HepG2 (cell line): ENCODE measurements around the gene INO80B. TPM values are rescaled to one million over a fixed set of nuclear protein-coding genes. Genes with fewer than 3 reads are reported as not detected.
"Not testable (repeated sequence)": the region's sequence is repeated elsewhere in the genome, so short reads cannot be mapped to it uniquely, and the experiment has no call there.

Source experiments
- ATAC-seq: fragments of 200-7000 bp; cut with Tn5 transposase; 3 replicates; pipeline ENCODE4 v1.9.1; 2020; ENCODE audit warnings: mild to moderate bottlenecking, moderate library complexity
- BruUV-seq: library from RNA; stranded (reverse); fragments of 400-500 nt; replicated peaks from 2 replicates; lab custom pipeline; 2021; lab: Mats Ljungman, UMichigan
- CTCF ChIA-PET: fragments of 300-600 bp; formaldehyde crosslinking; extraction: SDS; loops from one replicate; lab custom pipeline; 2021; ENCODE audit warnings: low total read pairs, inconsistent platforms, low intra/inter-chr PET ratio; lab: Yijun Ruan, JAX
- POLR2A ChIA-PET: fragments of 350-600 bp; sonication (Branson Sonifier 250); formaldehyde crosslinking; loops from one replicate; lab custom pipeline; 2020; ENCODE audit warnings: antibody characterized with exemption, inconsistent platforms; lab: Yijun Ruan, JAX
- DNase-seq: peaks from one replicate; pipeline ENCODE4 v3.0.0-alpha.2; 2015; ENCODE audit warnings: low spot score
- FAIRE-seq: peaks from 3 replicates; lab custom pipeline; 2011; peaks lifted over from hg19 to GRCh38; lab: Jason Lieb, UNC
- H2AFZ ChIP-seq: one replicate; pipeline ENCODE4 v1.6.1; 2011; ENCODE audit warnings: low read length, inconsistent platforms
- H3K27ac ChIP-seq: fragments of 300-600 bp; 3 replicates; pipeline ENCODE4 v1.8.0; 2011; ENCODE audit warnings: mixed run types, mild to moderate bottlenecking, mixed read lengths, low read length, inconsistent platforms; ENCODE audit not compliant: insufficient read depth; ENCODE audit errors: extremely low read length
- H3K27me3 ChIP-seq, 2 experiments: fragments of 200-600 bp in 1 of 2; 2 replicates in 1 of 2; 3 replicates in 1 of 2; pipeline versions ENCODE4 v1.6.0 to v1.8.0; 2011; ENCODE audit warnings: low read length in 2 of 2, mild to moderate bottlenecking in 2 of 2, moderate library complexity in 2 of 2, inconsistent platforms in 1 of 2; ENCODE audit not compliant: insufficient read depth in 2 of 2, control insufficient read depth in 1 of 2
- H3K36me3 ChIP-seq, 2 experiments: fragments of 200-600 bp in 1 of 2; replicated peaks in 1 of 2; 2 replicates in 1 of 2; 3 replicates in 1 of 2; pipeline versions ENCODE4 v1.5.1 to v1.8.0; 2011; ENCODE audit warnings: low read length in 2 of 2, inconsistent platforms in 1 of 2; ENCODE audit not compliant: insufficient read depth in 2 of 2, control insufficient read depth in 1 of 2
- H3K4me1 ChIP-seq: 2 replicates; pipeline ENCODE4 v1.5.1; 2012; ENCODE audit warnings: low read length, inconsistent platforms; ENCODE audit not compliant: insufficient read depth
- H3K4me2 ChIP-seq: 2 replicates; pipeline ENCODE4 v1.6.0; 2011; ENCODE audit warnings: low read depth, low read length, inconsistent platforms
- H3K4me3 ChIP-seq, 3 experiments: fragments of 200-600 bp in 1 of 3; sonication (generic), shearing (Covaris generic) in 1 of 3; replicated peaks in 1 of 3; 2 replicates each; pipeline ENCODE4 v1.5.1; 2011 to 2016; ENCODE audit warnings: low read length in 3 of 3, inconsistent platforms in 2 of 3, low read depth in 2 of 3, mild to moderate bottlenecking in 2 of 3, control low read depth in 1 of 3, mixed read lengths in 1 of 3; ENCODE audit not compliant: insufficient read depth in 1 of 3
- H3K79me2 ChIP-seq: one replicate; pipeline ENCODE4 v1.6.1; 2011; ENCODE audit warnings: low read length, inconsistent platforms; ENCODE audit not compliant: insufficient read depth
- H3K9ac ChIP-seq: 2 replicates; pipeline ENCODE4 v1.6.0; 2011; ENCODE audit warnings: mild to moderate bottlenecking, low read depth, low read length, inconsistent platforms; ENCODE audit not compliant: insufficient read depth
- H3K9me3 ChIP-seq: 2 replicates; pipeline ENCODE4 v1.5.1; 2012; ENCODE audit warnings: mild to moderate bottlenecking, low read length
- H4K20me1 ChIP-seq: 2 replicates; pipeline ENCODE4 v1.6.0; 2011; ENCODE audit warnings: inconsistent platforms, mild to moderate bottlenecking, low read length, moderate library complexity; ENCODE audit not compliant: insufficient read depth
- ADNP ChIP-seq: sonication (generic); formaldehyde crosslinking; IDR thresholded peaks from 2 replicates; pipeline ENCODE4 v1.4.0; 2020; ENCODE audit warnings: missing genetic modification reagents
- BRCA1 ChIP-seq: sonication (generic); formaldehyde crosslinking; IDR thresholded peaks from 2 replicates; pipeline ENCODE4 v1.4.0; 2020; ENCODE audit warnings: missing genetic modification reagents
- BRF2 ChIP-seq: sonication (generic); formaldehyde crosslinking; IDR thresholded peaks from 2 replicates; pipeline ENCODE4 v1.8.1; 2022; ENCODE audit warnings: mild to moderate bottlenecking, missing genetic modification reagents
- CCDC6 ChIP-seq: sonication (generic); formaldehyde crosslinking; IDR thresholded peaks from 2 replicates; pipeline ENCODE4 v1.8.1; 2022; ENCODE audit warnings: mild to moderate bottlenecking, missing genetic modification reagents, moderate library complexity
- DPF2 ChIP-seq: sonication (generic); formaldehyde crosslinking; IDR thresholded peaks from 2 replicates; pipeline ENCODE4 v1.4.0; 2020; ENCODE audit warnings: mild to moderate bottlenecking, low read depth, missing genetic modification reagents, borderline replicate concordance
- DR1 ChIP-seq: sonication (generic); formaldehyde crosslinking; IDR thresholded peaks from 2 replicates; pipeline ENCODE4 v1.8.0; 2021; ENCODE audit warnings: mild to moderate bottlenecking, missing genetic modification reagents, inconsistent platforms
- EHMT2 ChIP-seq: fragments of 200-600 bp; sonication (generic); IDR thresholded peaks from 2 replicates; pipeline ENCODE4 v1.7.0; 2017; ENCODE audit warnings: antibody characterized with exemption, low read depth, low read length, borderline replicate concordance
- KAT7 ChIP-seq: IDR thresholded peaks from 2 replicates; pipeline ENCODE4 v1.6.1; 2018; ENCODE audit warnings: borderline replicate concordance, missing compliant biosample characterization
- MAF1 ChIP-seq: sonication (generic); formaldehyde crosslinking; IDR thresholded peaks from 2 replicates; pipeline ENCODE4 v1.5.0; 2020; ENCODE audit warnings: missing genetic modification reagents, borderline replicate concordance
- SKIL ChIP-seq: sonication (generic); formaldehyde crosslinking; IDR thresholded peaks from 2 replicates; pipeline ENCODE4 v1.8.0; 2022; ENCODE audit warnings: missing genetic modification reagents, mild to moderate bottlenecking, moderate library complexity, borderline replicate concordance
- TBP ChIP-seq: sonication (generic); formaldehyde crosslinking; IDR thresholded peaks from 2 replicates; pipeline ENCODE4 v1.5.0; 2020; ENCODE audit warnings: missing genetic modification reagents
- TBX2 ChIP-seq: sonication (generic); formaldehyde crosslinking; IDR thresholded peaks from 2 replicates; pipeline ENCODE4 v1.5.0; 2020; ENCODE audit warnings: missing genetic modification reagents, mild to moderate bottlenecking, borderline replicate concordance
- ZBTB39 ChIP-seq: sonication (generic); formaldehyde crosslinking; IDR thresholded peaks from 2 replicates; pipeline ENCODE4 v1.5.0; 2020; ENCODE audit warnings: missing genetic modification reagents
- ZMYM2 ChIP-seq: sonication (generic); formaldehyde crosslinking; IDR thresholded peaks from 2 replicates; pipeline ENCODE4 v1.8.0; 2022; ENCODE audit warnings: mild to moderate bottlenecking, missing genetic modification reagents
- ZNF121 ChIP-seq: sonication (generic); formaldehyde crosslinking; IDR thresholded peaks from 2 replicates; pipeline ENCODE4 v1.5.0; 2020; ENCODE audit warnings: mild to moderate bottlenecking, missing genetic modification reagents
- ZNF205 ChIP-seq: IDR thresholded peaks from 2 replicates; pipeline ENCODE4 v1.6.1; 2018; ENCODE audit warnings: missing biosample characterization, missing genetic modification reagents
- ZNF629 ChIP-seq: sonication (generic); formaldehyde crosslinking; conservative IDR thresholded peaks from 2 replicates; pipeline ENCODE4 v1.5.0; 2020; ENCODE audit warnings: missing genetic modification reagents
- WGBS: methylation state at CpG from one replicate; pipeline ENCODE4 v1.1.6; 2017; ENCODE audit warnings: low lambda C conversion rate; 5-methylcytosine and 5-hydroxymethylcytosine counted together
- in situ Hi-C: cut with HindIII; loops from 2 replicates; pipeline ENCODE4 v1.10.0; 2017; ENCODE audit warnings: low pct_unique_long_range_greater_than_20kb; ENCODE audit not compliant: extremely low pct_ligation_motif_present
- intact Hi-C: fragments of 100-400 bp; cut with micrococcal nuclease; formaldehyde crosslinking; loops from one replicate; pipeline ENCODE4 v1.10.0; 2022; ENCODE audit not compliant: unreplicated experiment
- polyA plus RNA-seq, 8 experiments: library from polyadenylated mRNA; depleted of rRNA in 3 of 8; stranded (reverse) in 7 of 8; unstranded in 1 of 8; fragments of >200 nt; fragmentation: Illumina TruSeq in 4 of 8; extraction: Trizol in 4 of 8; gene quantifications; 2 replicates each; pipeline versions ENCODE4 v1.2.1 to v1.2.3, GENCODE V29; 2011 to 2016; ENCODE audit warnings: low read depth in 4 of 8, missing spikeins in 1 of 8, mixed read lengths in 1 of 8; ENCODE audit not compliant: insufficient read depth in 1 of 8
- total RNA-seq, 5 experiments: library from RNA; depleted of rRNA; stranded (reverse); fragments of >200 nt; fragmentation: Illumina TruSeq; extraction: Trizol; gene quantifications; 2 replicates each; pipeline ENCODE4 v1.2.3, GENCODE V29; 2016; ENCODE audit warnings: low read depth in 1 of 5

Gene INO80B
- total and polyA plus RNA-seq, 2 of the 13 experiments (the other 11 are each of a cell fraction or from before 2014, with no cell fraction given), result 6.2 to 14.5 TPM

GRCh38 chr2:74442483-74443297 lies 12.2 kb upstream of the INO80B start:
- H3K9ac ChIP-seq, result peak overlapping the region; percentile 91
- FAIRE-seq, CTCF ChIA-PET, H2AFZ ChIP-seq, H3K9me3 ChIP-seq, H3K27me3 ChIP-seq, in situ Hi-C loops, ATAC-seq, DNase-seq, BruUV-seq: not testable (repeated sequence)
- peak overlapping the region; percentile 91 for H3K27ac ChIP-seq
- H3K4me2 ChIP-seq, result peak overlapping the region; percentile 95
- H4K20me1 ChIP-seq, result peaks cover 26% of the 10 kb centered on the region
- POLR2A ChIA-PET, result interaction anchor here (0.9 to 11.6 kb wide), 18 partner anchors 12 to 265 kb away, joined by 3 to 342 read pairs (median 10); partner anchors contain the start of genes AUP1, C2orf81, CCDC142 and DQX1
- WGBS, result 45% methylated on average over 16 of the region's 16 CpGs
- peak overlapping the region; percentile 76 to 94 (median 93) for H3K4me3 ChIP-seq
- peaks cover 43% of the 10 kb centered on the region for H3K79me2 ChIP-seq
- intact Hi-C loops, result loop anchor here (1.0 kb wide), 1 partner anchor 17 kb away; no protein-coding TSS in a partner anchor
- H3K36me3 ChIP-seq, result peaks cover 11 to 20% of the 10 kb centered on the region in 2 experiments; a peak in 4 of 5 replicates
- H3K4me1 ChIP-seq, result peaks cover 68% of the 10 kb centered on the region
- TF ChIP-seq ZNF205 (CRISPR knock-in tag) (0 out of 2 replicates have a peak, but pooled peaks have one; percentile 10), KAT7 (CRISPR knock-in tag) (0 out of 2 replicates have a peak, but pooled peaks have one; percentile 28), ZNF121 (CRISPR knock-in tag) (peak; percentile 84; the same call in 1 of the 2 replicates), SKIL (CRISPR knock-in tag) (0 out of 2 replicates have a peak, but pooled peaks have one; percentile 12), ADNP (peak; percentile 99), BRF2 (CRISPR knock-in tag) (0 out of 2 replicates have a peak, but pooled peaks have one; percentile 5), BRCA1 (CRISPR knock-in tag) (0 out of 2 replicates have a peak, but pooled peaks have one; percentile 2), ZMYM2 (CRISPR knock-in tag) (peak; percentile 96), EHMT2 (peak; percentile 91; the same call in 1 of the 2 replicates), ZBTB39 (CRISPR knock-in tag) (0 out of 2 replicates have a peak, but pooled peaks have one; percentile 56), MAF1 (CRISPR knock-in tag) (0 out of 2 replicates have a peak, but pooled peaks have one; percentile 1), DR1 (CRISPR knock-in tag) (0 out of 2 replicates have a peak, but pooled peaks have one; percentile 6), ZNF629 (0 out of 2 replicates have a peak, but pooled peaks have one; percentile 17), CCDC6 (CRISPR knock-in tag) (peak; percentile 8; the same call in 1 of the 2 replicates), TBX2 (peak; percentile 62), DPF2 (peak; percentile 5; the same call in 1 of the 2 replicates), TBP (CRISPR knock-in tag) (0 out of 2 replicates have a peak, but pooled peaks have one; percentile 60)
